CD4-positive, alpha-beta T cell treated with Interleukin-4 for 1 hour (primary cell): ENCODE measurements around the gene SURF6.
"Not testable (repeated sequence)": the region's sequence is repeated elsewhere in the genome, so short reads cannot be mapped to it uniquely, and the experiment has no call there.

ENCODE experiments used
- DNase-seq, 2 donors: peaks; one replicate each; pipeline ENCODE4 v3.0.0-alpha.2; 2020 to 2022

Gene SURF6

GRCh38 chr9:133283255-133284032 lies 52.5 kb downstream of the SURF6 start:
- DNase-seq, result not testable (repeated sequence)

- no peak for DNase-seq
Observed at GRCh38 chr9:133282464-133283238, 53.3 kb downstream of the SURF6 start.

DNA sequence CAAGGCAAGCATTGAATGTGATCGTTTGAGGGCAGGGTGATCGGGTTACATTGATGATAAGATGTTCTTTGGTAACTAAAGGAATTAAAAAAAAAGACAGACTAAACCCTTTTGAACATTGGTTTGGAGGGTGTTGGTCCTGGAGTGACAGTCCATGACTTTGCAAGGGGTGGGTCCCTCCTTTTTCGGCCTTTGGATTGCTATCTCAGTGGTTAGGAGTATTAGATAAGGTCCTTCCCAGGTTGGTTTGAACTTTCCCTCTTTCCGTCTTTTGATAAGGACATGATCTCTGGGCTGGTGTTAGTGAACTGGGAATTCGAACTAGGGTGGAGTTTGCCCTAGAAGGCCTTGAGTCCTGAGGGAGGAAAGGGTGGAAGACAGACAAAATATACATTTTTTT lies 55.6 kb downstream of the SURF6 start:
- DNase-seq, result no peak
